Ecto neural progenitor cell (in vitro differentiated cells): ENCODE results near the gene C14orf93.

Experiments used
- DNase-seq: peaks from one replicate; pipeline ENCODE4 v3.0.0-alpha.2; 2018; ENCODE audit warnings: low spot score

Gene C14orf93

DNA sequence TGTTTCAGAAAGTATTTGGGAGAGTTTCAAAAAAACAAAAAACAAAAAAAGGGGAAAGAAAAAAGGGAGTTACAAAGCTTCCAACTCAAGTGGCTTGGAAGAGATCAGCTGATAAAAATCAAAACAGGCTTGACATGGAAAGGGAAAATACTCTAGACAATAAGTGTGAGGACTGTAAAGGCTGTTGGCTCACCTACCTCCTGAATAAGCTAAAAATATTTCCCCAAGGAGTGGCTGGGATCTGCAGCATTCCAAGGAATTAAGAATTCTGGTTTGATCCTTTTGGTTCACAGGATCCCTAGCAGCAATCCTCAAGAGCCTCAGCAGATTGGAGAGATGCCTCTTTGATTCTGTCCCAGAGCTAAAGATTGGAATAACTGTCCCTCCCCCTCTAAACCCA lies 16.4 kb downstream of the C14orf93 start:
- no peak for DNase-seq

DNA sequence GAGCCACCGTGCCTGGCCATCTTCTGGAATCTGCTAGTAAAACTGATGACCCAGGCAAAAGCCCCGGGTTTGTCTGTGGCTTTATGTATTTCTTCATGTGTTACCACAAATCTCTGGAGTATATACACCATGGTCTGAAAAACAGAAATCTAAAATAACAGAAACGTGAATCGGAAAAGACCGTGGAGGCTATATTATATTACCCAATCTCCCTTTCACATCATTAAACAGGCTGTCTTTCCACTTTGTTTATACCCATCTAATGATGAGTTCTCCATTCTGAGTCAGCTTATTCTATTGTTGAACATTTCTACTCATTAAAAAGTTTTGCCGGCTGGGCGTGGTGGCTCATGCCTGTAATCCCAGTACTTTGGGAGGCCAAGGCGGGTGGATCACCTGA lies 18.1 kb downstream of the C14orf93 start:
- no peak for DNase-seq

DNA sequence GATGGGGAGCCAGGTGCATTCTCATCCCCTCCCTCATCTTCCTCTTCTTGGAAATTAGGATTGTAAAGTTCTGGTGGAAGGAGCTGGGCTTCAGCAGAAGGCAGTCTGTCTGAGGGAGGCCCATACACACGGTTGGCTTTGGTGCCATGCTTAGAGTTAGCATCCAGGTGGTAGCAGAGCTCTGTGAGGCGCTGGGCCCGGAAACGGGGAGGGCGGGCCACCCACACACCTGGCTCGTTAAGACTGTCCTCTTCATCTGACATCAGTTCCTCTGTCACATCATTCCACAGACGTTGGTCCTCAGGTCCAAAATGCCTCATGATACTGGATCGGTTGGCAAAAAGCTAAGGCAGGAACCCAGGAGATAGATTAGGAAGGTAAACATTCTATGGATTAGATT lies 22.7 kb downstream of the C14orf93 start:
- DNase-seq, result no peak

DNA sequence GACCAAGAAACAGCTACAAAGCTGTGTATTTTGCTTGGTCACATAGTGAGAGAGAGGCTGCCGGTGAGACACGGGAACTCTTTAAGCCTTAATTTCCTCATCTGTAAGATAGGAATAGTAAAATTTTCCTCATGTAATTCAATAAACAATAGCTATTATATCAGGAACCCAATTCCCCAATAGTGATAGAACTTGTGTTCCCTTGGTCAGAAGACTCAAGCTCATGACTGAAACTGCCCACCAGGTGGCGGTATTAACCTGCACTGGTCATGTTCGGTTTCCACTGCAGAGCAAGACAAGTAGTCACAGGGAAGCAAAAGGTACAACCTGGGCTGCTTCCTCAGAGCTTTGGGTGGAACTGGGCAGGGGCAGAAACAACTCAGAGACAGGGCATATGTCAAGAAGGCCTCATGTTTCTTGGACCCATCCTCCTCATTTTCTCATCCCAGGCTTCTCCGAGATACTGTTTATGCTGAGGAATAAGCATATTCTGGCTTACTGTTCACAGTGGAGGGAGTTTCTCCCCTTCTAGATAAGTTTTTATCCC lies 23.4 kb downstream of the C14orf93 start:
- peak; percentile 86 for DNase-seq

DNA sequence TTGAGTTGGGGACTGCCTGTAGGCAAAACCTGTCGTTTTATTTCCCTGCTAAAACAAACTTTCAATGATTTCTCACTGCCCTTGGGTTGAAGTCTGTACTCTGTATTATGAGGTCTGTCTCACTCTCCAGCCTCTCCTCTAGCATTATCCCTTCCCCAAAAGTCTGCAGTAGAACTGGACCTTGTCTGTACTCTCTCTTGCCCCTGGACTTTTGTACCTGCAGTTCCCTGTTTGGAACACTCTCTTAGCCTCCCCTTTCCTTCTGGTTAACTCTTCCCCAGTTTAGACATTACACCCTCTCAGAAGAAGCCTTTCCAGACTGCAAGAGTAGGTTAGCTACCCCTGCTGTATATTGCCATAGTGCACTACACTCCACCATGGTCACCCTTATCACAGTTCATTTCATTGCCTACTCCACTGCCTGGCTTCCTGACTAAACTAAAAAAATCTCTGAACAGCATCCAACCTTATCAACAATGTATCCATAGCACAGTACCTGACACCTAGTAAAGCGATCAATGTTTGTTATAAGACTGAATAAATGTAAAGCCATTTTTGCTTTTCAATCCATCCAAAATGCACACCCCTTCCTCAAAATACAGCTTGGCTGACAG lies 23.9 kb downstream of the C14orf93 start:
- no peak for DNase-seq

DNA sequence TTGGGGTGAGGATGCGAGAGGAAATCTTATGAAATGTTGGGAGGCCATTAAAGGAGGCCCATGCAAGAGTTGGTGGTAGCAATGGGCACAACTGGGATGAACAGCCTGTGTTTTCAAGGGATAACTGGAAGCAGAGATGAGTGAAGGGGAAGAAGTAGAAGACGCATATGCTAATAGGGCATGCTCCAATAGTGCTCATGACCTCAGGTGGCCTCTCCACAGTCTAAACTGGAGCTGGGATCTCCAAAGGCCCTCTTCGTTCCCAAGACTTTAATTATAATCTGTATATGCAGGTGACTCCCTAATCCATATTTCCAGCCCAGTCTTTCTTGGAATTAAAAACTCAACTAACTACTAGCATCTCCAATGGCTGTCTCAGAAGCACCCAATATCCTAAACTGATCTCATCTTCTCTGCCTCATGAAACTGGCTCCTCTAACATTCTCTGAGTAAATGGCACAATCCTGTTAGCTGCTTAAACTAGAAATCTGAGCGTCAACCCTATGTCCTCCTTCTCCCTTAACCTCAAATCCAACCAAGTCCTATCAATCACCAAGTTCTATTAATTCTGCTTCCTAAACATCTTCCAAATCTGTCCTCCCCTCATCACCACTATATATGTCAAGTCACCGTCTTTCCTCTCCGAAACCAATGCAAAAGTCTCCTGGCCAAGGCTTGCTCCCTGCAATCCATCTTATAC lies 24.8 kb downstream of the C14orf93 start:
- DNase-seq, result no peak

DNA sequence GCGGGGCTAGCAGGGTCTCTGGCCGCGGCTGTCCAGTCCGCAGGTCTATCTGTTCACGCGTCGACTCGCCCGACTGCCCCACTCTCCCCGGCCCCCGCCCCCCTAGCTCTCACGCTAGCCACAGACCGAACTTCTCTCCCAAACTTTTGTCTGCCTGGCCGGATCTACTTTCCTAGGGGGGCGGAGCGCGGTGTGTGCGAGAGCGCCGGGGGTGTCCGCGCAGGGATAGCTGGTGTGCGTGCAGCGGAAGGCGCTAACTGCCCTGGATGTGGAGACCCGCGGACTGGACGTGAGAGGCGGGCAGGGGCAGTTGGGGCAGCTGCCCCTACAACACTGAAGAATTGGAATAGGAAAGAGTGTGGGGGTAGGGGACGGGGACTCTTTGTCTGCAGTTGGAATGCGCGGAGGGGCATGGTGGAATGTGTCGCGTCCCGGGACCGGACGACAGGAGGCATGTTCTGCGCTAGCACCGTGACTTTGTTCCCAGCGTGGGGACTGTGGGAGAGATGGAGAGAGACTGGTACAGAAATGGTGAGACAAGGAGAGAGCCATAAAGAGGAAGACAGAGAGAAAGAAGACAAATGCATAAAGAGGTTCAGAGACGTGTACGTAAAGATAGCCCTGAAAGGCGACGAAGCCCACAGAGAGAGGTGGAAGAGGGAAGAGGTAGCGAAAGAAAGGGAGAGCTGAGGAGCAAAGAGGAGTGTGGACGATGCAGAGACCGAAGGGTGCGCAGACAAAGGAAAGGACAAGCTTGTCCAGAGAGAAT lies 27.3 kb downstream of the C14orf93 start, which contains the start of gene AJUBA:
Gene AJUBA (minus strand): TSS at position 75 of the 769 bp plus-strand sequence. CDS start 285 bp downstream, outside the sequence.
- peak; percentile 93 for DNase-seq

DNA sequence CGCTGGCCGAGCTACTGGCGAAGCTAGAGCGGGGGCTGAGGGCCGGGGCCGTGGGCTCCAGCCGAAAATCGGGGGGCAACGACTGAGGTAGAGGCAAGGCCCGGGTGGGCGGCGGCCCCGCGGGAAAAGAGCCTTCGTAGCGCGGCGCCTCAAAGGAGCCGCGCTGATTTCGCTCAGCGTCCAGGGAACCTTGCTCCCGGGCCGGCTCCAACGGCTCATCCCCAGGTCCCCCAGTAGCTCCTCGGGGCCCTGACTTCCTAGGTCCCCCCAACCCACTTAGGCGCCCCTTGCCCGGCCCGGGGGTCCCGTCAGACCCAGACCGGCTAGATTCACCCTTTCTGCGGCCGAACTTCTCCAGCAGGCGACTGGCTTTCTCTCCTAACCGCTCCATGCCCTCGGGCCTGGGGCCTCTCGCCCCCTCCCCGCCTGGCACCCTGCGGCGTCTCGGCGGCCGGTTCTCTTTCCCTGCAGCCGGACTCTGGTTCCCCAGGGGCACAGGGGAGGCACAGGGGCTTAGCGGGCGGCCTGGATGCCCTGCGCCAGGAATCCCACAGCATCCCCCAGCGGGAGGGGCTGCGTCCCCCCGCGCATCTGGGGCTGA lies 28.0 kb downstream of the C14orf93 start:
- no peak for DNase-seq

DNA sequence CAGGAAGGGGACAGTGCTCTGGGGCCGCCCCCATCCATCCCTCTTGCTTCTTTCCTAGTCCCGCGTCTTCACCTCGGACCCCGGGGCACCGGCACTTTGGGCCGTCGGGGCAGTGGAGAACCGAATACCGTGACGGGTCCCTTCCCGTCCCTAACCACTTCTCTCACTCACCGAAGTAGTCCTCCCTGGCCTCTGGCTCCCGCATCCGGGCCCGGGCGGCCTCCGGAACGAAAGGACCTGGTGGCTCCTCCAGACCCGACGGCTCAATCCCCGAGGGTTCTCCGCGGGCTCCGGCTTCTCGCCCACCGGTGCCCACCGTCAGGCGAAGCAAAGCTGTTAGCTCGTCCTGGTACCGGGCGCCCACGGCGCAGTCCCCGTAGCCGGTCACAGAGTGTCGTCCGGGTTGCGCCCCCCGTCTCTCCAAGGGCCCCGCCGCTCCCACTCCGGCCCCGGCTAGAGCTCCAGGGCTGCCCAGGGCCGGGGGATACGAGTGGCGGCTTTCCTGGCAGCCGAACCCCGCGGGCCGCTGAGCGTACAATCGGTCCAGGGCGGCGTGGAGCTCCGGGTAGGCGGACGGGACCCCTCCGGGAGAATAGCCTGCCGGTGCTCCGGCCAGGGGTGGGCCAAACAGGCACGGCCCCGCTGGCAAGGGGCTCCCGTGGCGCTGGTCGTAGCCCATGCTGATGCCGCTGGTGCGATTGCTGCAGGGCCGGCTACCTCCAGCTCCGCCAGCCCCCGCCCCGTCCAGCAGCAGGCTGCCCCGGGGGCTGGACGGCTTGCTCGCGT lies 28.7 kb downstream of the C14orf93 start:
- DNase-seq, result peak; percentile 68

DNA sequence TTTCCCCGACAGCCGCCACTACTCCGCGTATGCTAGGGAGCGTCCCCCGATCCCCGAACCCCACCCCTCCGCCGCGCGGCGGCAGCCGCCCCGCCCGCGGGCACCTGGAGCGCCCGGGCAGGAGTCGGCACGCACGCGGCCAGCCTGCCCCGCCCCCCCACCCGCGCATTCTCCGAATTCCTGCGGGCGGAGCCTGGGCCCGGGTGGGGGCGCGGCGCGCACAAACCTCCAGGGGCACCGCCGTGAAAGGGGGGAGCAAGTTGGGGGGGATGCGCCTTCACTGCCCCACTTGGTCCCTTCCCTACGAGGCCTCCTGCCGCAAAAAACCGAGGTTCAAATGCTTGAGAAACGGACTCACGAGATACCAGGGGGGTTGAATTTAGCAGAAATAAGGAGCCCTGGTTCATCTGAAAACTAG lies 29.3 kb downstream of the C14orf93 start:
- DNase-seq, result peak; percentile 84

DNA sequence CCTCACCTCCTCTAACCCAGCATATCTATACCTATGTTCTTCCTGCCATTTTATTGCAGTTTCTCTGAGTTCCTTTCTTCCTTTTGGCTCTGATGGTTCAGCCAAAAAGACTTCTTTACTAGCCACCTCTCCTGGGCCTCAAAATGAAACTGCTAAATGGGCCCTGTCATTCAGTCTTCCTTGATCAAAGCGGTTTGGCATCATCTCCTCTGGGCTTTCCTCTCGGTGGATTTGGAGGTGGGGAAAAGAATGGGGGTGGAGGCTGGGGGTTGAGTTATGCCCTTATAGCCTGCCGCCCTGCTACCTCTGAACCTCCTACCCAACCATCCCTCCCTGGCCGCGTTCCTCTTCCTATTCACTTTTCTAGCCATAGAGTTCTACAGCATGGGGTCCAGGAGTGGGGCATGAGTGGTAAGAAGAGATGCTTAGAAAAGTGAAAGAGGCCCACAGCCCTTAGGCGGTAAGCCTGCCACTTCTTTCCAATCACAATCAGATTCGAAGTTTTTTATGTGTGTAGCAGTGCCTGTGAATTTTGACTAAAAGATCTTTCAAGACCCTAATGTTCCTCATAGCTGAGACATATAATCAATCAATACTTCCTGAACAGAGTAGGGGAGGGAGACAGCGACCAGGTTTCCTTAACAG lies 30.1 kb downstream of the C14orf93 start:
- DNase-seq, result no peak

DNA sequence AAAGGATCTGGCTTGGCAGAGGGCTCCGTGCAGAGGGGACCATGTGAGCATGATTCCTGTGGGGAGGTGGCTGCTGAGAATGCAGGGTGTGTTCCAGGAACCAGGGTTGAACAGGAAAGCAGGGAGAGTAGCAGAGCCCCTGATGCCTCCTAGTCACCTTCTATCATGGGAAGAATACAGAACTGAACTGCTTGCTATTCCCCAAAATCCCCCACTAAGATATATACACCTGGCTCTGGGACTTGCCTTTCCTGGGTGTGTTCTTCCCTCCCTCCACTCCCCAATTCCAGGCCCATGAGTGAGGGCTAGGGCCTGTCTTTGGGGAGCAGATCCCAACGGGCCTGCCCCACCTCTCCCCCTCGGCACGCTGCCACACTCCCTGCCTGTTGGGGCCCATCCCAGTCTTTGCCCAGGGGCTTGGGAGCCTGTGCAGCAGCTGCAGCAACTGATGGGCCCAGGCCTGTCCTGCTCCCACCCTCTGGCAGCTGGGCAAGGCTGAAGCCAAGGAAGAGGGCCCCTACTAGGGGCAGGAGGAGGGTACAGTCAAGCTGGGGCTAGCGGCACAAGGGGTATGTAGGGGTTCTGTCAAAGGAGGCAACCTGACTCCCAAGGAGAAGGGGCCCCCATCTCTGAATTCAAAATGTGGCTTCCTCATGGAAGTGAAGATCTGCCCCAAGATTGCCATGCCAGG lies 30.8 kb downstream of the C14orf93 start:
- DNase-seq, result no peak

DNA sequence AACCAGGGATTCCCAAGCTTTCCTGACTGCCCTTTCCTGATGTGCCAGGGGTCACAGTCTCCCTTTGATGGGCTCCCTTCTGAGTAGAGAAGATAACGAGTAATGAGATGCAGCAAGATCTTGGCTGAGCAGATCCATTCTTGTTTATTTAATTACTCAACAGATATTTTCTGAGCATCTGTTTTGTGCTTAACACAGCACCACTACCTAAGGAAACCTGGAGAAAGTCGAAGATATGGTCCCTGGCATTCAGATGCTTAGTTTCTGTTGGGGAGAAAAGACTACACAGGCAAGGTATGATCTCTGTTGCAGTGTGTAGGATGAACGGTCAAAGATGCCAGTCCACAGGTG lies 31.5 kb downstream of the C14orf93 start:
- no peak for DNase-seq

DNA sequence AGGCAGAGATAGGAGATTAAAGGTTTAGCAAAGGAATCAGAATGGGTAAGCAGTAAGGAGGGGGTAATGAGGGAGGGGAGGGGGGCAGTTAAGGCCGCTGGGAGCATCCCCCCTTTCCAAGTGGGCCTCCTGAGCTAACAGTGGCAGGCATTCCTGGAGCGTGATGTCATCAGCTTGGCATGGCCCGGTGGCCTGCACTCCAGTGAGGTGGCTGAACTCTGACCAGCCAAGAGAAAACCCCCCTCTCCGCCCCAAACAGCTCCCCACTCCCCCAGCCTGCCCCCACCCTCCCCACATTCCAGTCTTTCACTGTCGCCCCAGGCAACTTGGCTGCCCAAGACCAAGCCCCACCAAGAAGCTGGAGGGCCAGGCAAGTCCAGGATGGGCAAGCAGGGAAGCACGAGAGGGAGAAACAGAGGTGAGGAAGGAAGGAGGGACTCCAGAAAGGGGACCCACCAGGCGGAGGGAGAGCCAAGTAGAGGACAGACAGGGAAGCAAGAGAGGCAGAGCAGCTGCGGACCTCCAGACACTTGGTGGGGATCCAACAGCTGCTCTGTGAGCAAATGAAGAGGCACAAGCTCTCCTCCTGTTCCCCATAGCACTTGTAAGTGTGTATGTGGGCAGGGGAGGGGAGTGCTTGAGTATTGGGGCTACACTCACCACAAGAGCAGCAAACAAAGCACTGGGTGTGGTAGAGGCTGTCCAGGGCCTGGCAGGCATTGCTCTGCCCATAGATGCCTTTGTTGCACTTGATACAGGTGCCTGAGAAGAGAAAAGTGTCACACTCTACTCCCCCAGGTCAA lies 32.1 kb downstream of the C14orf93 start:
- DNase-seq, result peak; percentile 93

DNA sequence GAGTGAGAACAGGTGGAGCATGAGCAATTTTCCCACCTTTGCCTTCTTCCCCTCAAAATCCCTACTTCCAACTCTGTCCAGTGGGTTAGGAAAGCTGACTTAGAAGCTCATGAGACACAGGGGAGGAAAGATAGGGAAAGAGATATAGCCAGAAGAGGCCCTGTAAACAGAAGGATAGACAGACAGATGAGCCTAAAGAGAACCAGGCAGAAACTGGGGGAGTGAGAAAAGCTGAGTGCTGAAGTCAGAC lies 32.6 kb downstream of the C14orf93 start:
- no peak for DNase-seq

DNA sequence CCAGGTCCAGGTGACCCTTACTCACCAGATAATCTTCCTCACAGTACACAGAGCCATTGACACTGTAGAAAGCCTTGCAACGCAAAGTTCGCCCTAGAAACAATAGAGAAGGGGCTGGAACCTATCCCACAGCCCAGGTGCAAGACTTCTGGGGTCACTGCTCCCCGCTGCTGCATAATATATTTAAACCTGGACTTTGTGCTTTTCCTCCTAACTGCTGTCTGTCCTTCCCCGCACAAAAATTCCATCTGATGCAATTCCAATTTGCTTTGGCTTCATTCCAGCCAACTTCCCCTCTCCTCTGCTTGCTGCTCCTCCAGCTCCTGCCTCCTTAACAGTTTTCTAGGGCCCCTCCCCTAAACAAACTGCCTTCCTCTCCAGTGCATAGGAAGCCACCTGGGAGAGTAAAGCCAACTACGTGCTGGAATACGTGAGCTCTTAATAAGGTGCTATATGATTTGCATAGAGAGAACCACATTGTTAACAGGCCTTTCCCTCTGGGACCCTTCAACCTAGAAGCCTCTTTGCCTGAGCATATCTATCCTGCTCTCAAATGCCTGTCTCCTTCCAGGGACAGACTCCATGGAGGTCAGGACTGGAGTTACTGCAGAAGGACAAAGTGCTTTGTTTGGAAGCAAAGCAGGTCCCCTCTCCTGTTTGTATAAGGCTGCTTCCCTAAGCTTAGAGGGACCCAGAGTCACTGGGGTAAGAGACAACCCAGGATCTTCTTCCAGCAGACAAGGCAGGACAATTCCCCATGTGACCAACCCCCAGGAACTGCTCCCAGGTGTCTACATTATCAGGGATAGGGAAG lies 33.1 kb downstream of the C14orf93 start:
- no peak for DNase-seq

DNA sequence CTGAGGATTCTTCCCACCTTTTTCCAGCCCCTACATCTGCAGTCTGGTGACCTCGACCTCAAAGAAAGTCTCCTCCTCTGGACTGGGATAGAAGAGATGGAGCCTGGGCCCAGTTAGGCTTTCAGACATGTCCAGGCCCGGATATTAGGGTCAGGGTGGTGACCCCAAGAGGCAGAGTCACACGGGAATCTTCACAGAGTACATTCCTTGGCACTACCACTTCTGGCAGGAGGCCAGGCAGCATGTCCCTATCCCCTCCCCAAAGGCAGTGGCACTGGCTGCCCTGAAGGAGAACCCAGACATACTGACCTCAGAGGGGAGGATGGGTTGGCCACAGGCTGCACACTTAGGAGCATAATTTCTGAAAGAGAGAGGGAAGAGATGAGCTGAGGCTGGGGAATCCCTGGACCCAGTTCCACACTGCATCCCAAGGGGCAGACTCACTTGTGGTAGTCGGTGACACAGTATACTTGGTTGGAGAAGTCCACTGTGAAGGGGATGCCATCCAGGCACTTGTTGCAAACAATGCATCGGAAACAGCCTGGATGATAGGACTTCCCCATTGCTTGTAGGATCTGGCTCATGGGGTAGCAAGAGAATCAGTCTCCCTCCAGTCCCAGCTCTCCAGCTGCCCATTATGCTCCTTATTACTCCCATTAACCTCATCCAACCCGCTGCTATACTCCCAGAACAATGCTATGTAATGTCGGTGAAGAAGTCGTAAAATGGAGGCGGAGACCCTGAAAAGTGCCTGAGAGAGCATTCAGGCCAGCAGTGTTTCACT lies 35.2 kb downstream of the C14orf93 start:
- DNase-seq, result no peak
